Right cardiac atrium (tissue), 5 donors: ENCODE data around the gene REL. TPM values are rescaled to one million over a fixed set of nuclear protein-coding genes. Genes with fewer than 3 reads are reported as not detected.

Source experiments
- ATAC-seq, 2 donors: fragments of 200-7000 bp; cut with Tn5 transposase; one replicate each; pipeline versions ENCODE4 v1.8.0 to v1.9.1; 2020; ENCODE audit warnings: moderate library complexity in 2 of 2, mild to moderate bottlenecking in 1 of 2
- DNase-seq, 3 donors: peaks; one replicate each; pipeline ENCODE4 v3.0.0-alpha.2; 2020
- H3K27ac ChIP-seq: one replicate; pipeline ENCODE4 v1.5.1; 2013; ENCODE audit warnings: mild to moderate bottlenecking, low read length, control low read depth, moderate library complexity
- H3K27me3 ChIP-seq: one replicate; pipeline ENCODE4 v1.6.1; 2013; ENCODE audit not compliant: control insufficient read depth, insufficient read depth
- H3K4me1 ChIP-seq: one replicate; pipeline ENCODE4 v1.6.1; 2013; ENCODE audit warnings: low read length; ENCODE audit not compliant: control insufficient read depth, insufficient read depth
- H3K4me3 ChIP-seq: one replicate; pipeline ENCODE4 v1.5.1; 2013; ENCODE audit warnings: low read length, control low read depth
- H3K9me3 ChIP-seq: one replicate; pipeline ENCODE4 v1.6.1; 2013; ENCODE audit warnings: low read length; ENCODE audit not compliant: control insufficient read depth
- WGBS: extraction: QIAGEN DNeasy Blood & Tissue Kit; methylation state at CpG from one replicate; pipeline ENCODE4 v1.1.7; 2013; 5-methylcytosine and 5-hydroxymethylcytosine counted together
- intact Hi-C, 4 donors: fragments of 100-400 bp; cut with DNase I; formaldehyde crosslinking; loops; one replicate each; pipeline versions ENCODE4 v1.11.0 to v1.14.0; 2022 to 2023
- polyA plus RNA-seq: library from polyadenylated mRNA; stranded (reverse); fragments of 200-250 nt; gene quantifications from one replicate; pipeline ENCODE4 v1.2.3, GENCODE V29; 2013
- total RNA-seq, 4 donors: library from RNA; stranded (reverse); fragmentation: NEBNext Ultra II Directional; extraction: Animal tissue kit (Norgen Biotek cat#: 25700); gene quantifications; one replicate each; pipeline ENCODE4 v1.2.1, GENCODE V29; 2021
- donor health status: healthy with polysubstance abuse.
- donor health status: DM: no; HTN: yes; CAD: no.
- donor health status: DM: no; HTN: no; CAD: no.
- donor health status: DM: no; HTN: yes; CAD: no; lungs with severe emphysema.
- donor health status: DM: yes; HTN: yes; CAD: no.

Gene REL
- total and polyA plus RNA-seq, 5 donors, result 1.8 to 8.0 (median 6.1) TPM

GRCh38 chr2:60948926-60949579 is 67.7 kb downstream of the REL start:
- H3K9me3 ChIP-seq, result no peaks in the 10 kb centered on the region
- no peaks in the 10 kb centered on the region for H3K27me3 ChIP-seq
- no peak overlapping the region for H3K27ac ChIP-seq
- intact Hi-C loops, result no loop called here
- 91% methylated on average over 6 of the region's 6 CpGs for WGBS
- no peak for DNase-seq
- ATAC-seq, result no peak
- H3K4me1 ChIP-seq, result no peaks in the 10 kb centered on the region
- no peak overlapping the region for H3K4me3 ChIP-seq

DNA sequence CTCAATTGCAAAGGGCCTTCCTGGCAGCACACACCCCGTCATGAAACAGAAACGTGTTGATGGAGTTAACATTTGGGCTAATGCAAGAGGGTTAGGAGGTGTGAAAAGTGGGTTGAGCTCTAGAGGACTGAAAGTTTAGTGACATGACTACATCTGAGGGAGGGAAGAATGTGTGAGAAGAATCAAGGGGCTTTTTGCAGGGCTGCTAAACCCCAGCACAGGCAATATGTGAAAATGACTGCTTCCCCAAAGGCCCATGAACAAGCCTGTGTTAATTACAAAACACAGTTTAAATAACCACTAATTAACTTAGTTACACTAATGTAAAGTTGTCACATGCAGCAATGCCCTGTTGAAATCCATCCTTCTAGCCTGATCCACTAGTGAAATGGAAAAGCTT is 72.8 kb downstream of the REL start:
- intact Hi-C loops, result no loop called here
- Histone ChIP-seq H3K27ac (no peak overlapping the region), H3K27me3 (no peaks in the 10 kb centered on the region), H3K9me3 (no peaks in the 10 kb centered on the region), H3K4me1 (no peaks in the 10 kb centered on the region), H3K4me3 (no peak overlapping the region)
- no peak for ATAC-seq
- DNase-seq, result no peak
- WGBS, result 48% methylated on average over 2 of the region's 2 CpGs

DNA sequence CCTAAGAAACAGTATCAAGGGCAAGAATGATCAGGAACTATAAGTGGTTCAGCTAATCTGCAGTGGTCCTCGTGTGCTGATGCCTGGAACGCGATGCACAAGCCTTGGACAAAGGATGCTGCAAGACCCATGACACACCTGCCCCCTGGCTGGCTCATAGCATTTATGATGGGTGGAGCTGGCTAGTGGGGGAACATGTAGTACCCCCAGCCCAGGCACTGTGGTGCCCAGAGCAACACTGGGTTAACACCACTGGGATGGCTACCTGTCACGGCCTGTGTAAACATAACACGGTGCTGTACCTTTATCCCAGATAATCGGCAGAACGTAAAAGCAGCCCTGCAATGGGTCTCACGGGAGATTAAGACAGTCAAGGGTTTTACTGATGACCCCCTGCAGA is 75.8 kb downstream of the REL start:
- ATAC-seq (no peak), DNase-seq (no peak)
- no peaks in the 10 kb centered on the region for H3K4me1 ChIP-seq
- intact Hi-C loops, result no loop called here
- H3K27ac ChIP-seq, result no peak overlapping the region
- H3K27me3 ChIP-seq, result no peaks in the 10 kb centered on the region
- WGBS, result 85% methylated on average over 8 of the region's 8 CpGs
- H3K4me3 ChIP-seq, result no peak overlapping the region
- no peaks in the 10 kb centered on the region for H3K9me3 ChIP-seq

GRCh38 chr2:60957643-60958042 is 76.3 kb downstream of the REL start:
- intact Hi-C loops, result no loop called here
- Histone ChIP-seq H3K27ac (no peak overlapping the region), H3K9me3 (no peaks in the 10 kb centered on the region), H3K27me3 (no peaks in the 10 kb centered on the region), H3K4me1 (no peaks in the 10 kb centered on the region), H3K4me3 (no peak overlapping the region)
- ATAC-seq, result no peak
- no peak for DNase-seq
- WGBS, result 85% methylated on average over 5 of the region's 5 CpGs

- intact Hi-C loops, result no loop called here
- no peak overlapping the region for H3K27ac ChIP-seq
- WGBS, result 88% methylated on average over 3 of the region's 3 CpGs
- H3K4me3 ChIP-seq, result no peak overlapping the region
- no peak for DNase-seq
- no peaks in the 10 kb centered on the region for H3K4me1 ChIP-seq
- H3K27me3 ChIP-seq, result no peaks in the 10 kb centered on the region
- ATAC-seq, result no peak
- H3K9me3 ChIP-seq, result no peaks in the 10 kb centered on the region
These were observed 77.0 kb downstream of the REL start for GRCh38 chr2:60958361-60958760.

DNA sequence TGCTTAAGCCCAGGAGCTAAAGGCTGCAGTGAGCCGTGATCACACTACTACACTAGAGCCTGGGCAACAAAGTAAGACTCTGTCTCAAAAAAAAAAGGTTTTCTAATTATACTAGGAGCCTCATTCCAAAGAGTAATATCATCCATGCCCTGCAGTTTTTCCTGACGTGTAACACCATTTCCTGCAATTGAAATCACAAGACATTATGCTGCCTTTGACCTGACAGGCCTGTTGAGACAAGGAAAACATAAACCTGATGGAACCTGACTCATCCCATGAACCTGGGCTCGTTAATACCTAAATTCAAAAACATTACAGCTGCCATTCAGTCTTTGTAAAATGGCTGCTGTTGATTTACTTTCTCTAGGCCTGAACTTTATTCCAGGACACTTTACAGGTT is 77.4 kb downstream of the REL start:
- Histone ChIP-seq H3K4me1 (no peaks in the 10 kb centered on the region), H3K27me3 (no peaks in the 10 kb centered on the region), H3K27ac (no peak overlapping the region), H3K4me3 (no peak overlapping the region), H3K9me3 (no peaks in the 10 kb centered on the region)
- DNase-seq (no peak), ATAC-seq (no peak)
- intact Hi-C loops, result no loop called here
- 68% methylated on average over 3 of the region's 3 CpGs for WGBS

DNA sequence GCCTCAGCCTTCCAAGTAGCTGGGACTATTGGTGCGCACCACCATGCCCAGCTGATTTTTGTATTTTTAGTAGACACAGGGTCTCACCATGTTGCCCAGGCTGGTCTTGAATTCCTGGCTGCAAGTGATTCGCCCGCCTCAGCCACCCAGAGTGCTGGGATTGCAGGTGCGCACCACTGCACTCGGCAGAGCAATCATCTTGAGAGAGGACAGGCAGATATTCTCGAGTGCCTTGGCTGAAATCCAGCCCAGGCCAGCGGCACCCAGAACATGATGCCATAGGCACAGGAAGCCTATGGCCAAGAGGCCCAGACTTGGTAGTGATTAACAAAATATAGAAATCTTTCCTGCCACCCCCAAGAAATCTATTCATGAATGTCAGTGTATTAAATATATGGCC is 78.1 kb downstream of the REL start:
- intact Hi-C loops, result no loop called here
- ATAC-seq (no peak), DNase-seq (no peak)
- H3K4me3 ChIP-seq, result no peak overlapping the region
- H3K27me3 ChIP-seq, result no peaks in the 10 kb centered on the region
- no peak overlapping the region for H3K27ac ChIP-seq
- no peaks in the 10 kb centered on the region for H3K9me3 ChIP-seq
- no peaks in the 10 kb centered on the region for H3K4me1 ChIP-seq
- WGBS, result 82% methylated on average over 7 of the region's 7 CpGs

GRCh38 chr2:60960706-60961105 is 79.3 kb downstream of the REL start:
- no peak for DNase-seq
- Histone ChIP-seq H3K27me3 (no peaks in the 10 kb centered on the region), H3K27ac (no peak overlapping the region), H3K9me3 (no peaks in the 10 kb centered on the region), H3K4me3 (no peak overlapping the region), H3K4me1 (no peaks in the 10 kb centered on the region)
- intact Hi-C loops, result no loop called here
- WGBS, result 95% methylated on average over 1 of the region's 1 CpG
- no peak for ATAC-seq

DNA sequence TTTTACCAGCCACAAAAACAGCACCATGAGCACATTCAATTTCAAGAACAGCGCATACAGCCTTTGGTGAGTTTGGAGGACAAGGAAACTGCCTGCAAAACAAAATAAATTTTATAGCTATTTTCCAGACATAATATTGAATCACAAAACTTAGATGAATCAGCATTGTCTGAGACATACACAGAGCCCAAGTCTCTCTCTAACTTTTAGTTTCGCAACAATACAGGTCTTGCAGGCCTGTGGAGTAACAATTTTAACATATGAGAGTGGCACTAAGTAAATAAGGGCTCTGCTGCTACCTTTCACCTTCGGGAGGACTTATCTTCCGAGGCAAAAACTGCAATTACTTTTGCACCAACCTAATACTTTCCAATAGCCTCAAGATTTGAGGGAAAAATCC is 80.1 kb downstream of the REL start:
- H3K4me1 ChIP-seq, result no peaks in the 10 kb centered on the region
- no peaks in the 10 kb centered on the region for H3K27me3 ChIP-seq
- H3K9me3 ChIP-seq, result no peaks in the 10 kb centered on the region
- no peak overlapping the region for H3K4me3 ChIP-seq
- DNase-seq (no peak), ATAC-seq (no peak)
- intact Hi-C loops, result no loop called here
- H3K27ac ChIP-seq, result no peak overlapping the region
- 92% methylated on average over 4 of the region's 4 CpGs for WGBS

DNA sequence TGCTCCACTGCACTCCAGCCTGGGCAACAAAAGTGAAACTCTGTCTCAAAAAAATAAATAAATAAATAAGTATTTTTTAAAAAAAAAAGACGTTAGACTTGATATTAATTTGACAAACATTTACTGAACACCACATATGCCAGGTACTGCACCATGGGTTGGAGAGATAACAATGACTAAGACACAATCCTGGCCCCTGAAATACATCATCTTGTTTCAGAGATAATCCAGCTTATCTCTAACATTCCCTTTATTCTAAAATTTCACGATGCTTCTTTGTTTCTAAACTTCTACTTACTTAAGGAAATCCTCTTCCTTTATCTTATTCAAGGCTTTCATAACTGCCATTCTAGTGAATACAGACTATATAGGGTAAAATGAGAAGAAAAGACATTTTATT is 81.2 kb downstream of the REL start:
- DNase-seq (no peak), ATAC-seq (no peak)
- no peaks in the 10 kb centered on the region for H3K27me3 ChIP-seq
- 59% methylated on average over 2 of the region's 2 CpGs for WGBS
- H3K27ac ChIP-seq, result no peak overlapping the region
- H3K9me3 ChIP-seq, result no peaks in the 10 kb centered on the region
- no peaks in the 10 kb centered on the region for H3K4me1 ChIP-seq
- no peak overlapping the region for H3K4me3 ChIP-seq
- intact Hi-C loops, result no loop called here

DNA sequence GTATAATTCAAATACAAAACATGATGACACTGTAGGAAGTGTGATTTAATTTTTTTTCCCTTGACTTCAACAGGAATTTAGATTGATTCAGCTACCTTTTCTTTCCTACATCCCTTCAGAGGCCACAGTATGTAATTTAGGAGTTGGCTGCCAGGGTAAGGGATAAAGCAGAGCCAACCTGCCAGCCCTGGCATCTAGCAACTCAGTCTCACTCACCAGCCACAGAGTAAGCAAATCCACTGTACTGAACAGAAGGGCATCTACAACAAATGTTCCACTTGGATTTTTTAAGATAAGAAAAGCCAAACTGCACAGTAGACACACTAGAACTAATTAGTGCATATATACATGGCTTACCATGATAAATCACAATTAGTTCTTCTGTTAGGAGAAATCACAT is 81.8 kb downstream of the REL start:
- no peak for DNase-seq
- Histone ChIP-seq H3K4me1 (no peaks in the 10 kb centered on the region), H3K27ac (no peak overlapping the region), H3K4me3 (no peak overlapping the region), H3K27me3 (no peaks in the 10 kb centered on the region), H3K9me3 (no peaks in the 10 kb centered on the region)
- intact Hi-C loops, result no loop called here
- no peak for ATAC-seq
